ENCODE results near the gene NBEAL2. TPM values are rescaled to one million over a fixed set of nuclear protein-coding genes. Genes with fewer than 3 reads are reported as not detected.

The NBEAL2 gene
- total RNA-seq, 4 donors from 2014 or later, result 176 to 519 (median 217) TPM

- intact Hi-C loops (cut with DNase I; ENCODE audit: low total_unique reads), result no loop called here
- no peak overlapping the region for H3K4me3 ChIP-seq (ENCODE audit: low read depth, poor library complexity, severe bottlenecking)
- no peak for DNase-seq (ENCODE audit: low spot score in 2 of 2)
- 62 to 64% methylated on average over 6 of the region's 6 CpGs for WGBS, 2 donors
- TF ChIP-seq CTCF (IDR thresholded peaks at IDR 0.05) (no peak), POLR2A (IDR thresholded peaks at IDR 0.05) (no peak)
Observed at GRCh38 chr3:46933261-46933660, 46.2 kb upstream of the NBEAL2 start.

- no peak for DNase-seq (ENCODE audit: low spot score in 2 of 2)
- intact Hi-C loops (cut with DNase I; ENCODE audit: low total_unique reads), result no loop called here
- no peak for TF ChIP-seq POLR2A (IDR thresholded peaks at IDR 0.05)
- TF ChIP-seq CTCF (IDR thresholded peaks at IDR 0.05), result no peak
- no peak overlapping the region for H3K4me3 ChIP-seq (ENCODE audit: low read depth, poor library complexity, severe bottlenecking)
- WGBS, 2 donors, result 25 to 40% methylated on average over 2 of the region's 2 CpGs
Observed at GRCh38 chr3:46934072-46934471, 45.4 kb upstream of the NBEAL2 start.

- intact Hi-C loops (cut with DNase I; ENCODE audit: low total_unique reads), result no loop called here
Observed at GRCh38 chr3:46934498-46935167, 44.8 kb upstream of the NBEAL2 start.

GRCh38 chr3:46935168-46935858 is 44.2 kb upstream of the NBEAL2 start:
- 47 to 54% methylated on average over 7 of the region's 7 CpGs for WGBS, 2 donors
- intact Hi-C loops (cut with DNase I; ENCODE audit: low total_unique reads), result no loop called here
- DNase-seq (ENCODE audit: low spot score in 2 of 2), result peak in 1 of 2 donors; percentile 54
- TF ChIP-seq POLR2A (IDR thresholded peaks at IDR 0.05), result no peak
- TF ChIP-seq CTCF (IDR thresholded peaks at IDR 0.05), result no peak
- no peak overlapping the region for H3K4me3 ChIP-seq (ENCODE audit: low read depth, poor library complexity, severe bottlenecking)

More at GRCh38 chr3:46934498-46935167, 44.8 kb upstream of the NBEAL2 start:
- H3K4me3 ChIP-seq (ENCODE audit: low read depth, poor library complexity, severe bottlenecking), result no peak overlapping the region
- TF ChIP-seq CTCF (IDR thresholded peaks at IDR 0.05) (no peak), POLR2A (IDR thresholded peaks at IDR 0.05) (no peak)
- no peak for DNase-seq (ENCODE audit: low spot score in 2 of 2)
- WGBS, 2 donors, result 42% methylated on average over 8 of the region's 8 CpGs

- no peak for DNase-seq (ENCODE audit: low spot score in 2 of 2)
- no peak overlapping the region for H3K4me3 ChIP-seq (ENCODE audit: low read depth, poor library complexity, severe bottlenecking)
- no peak for TF ChIP-seq CTCF (IDR thresholded peaks at IDR 0.05)
- TF ChIP-seq POLR2A (IDR thresholded peaks at IDR 0.05), result no peak
- intact Hi-C loops (cut with DNase I; ENCODE audit: low total_unique reads), result no loop called here
- WGBS, 2 donors, result 85 to 86% methylated on average over 7 of the region's 7 CpGs
Observed at GRCh38 chr3:46935989-46936558, 43.4 kb upstream of the NBEAL2 start.
